Nephron (organoid): ENCODE data around the gene SH3BP5.

Experiments used
- H3K27ac Mint-ChIP-seq, 3 experiments: 2 replicates each; pipeline ENCODE4 v1.8.0; 2020; ENCODE audit warnings: mixed read lengths in 3 of 3, mild to moderate bottlenecking in 2 of 3, moderate library complexity in 1 of 3
- H3K27me3 Mint-ChIP-seq: 2 replicates; pipeline ENCODE4 v1.8.0; 2021; ENCODE audit warnings: low read depth, mild to moderate bottlenecking, moderate library complexity, mixed read lengths
- H3K36me3 Mint-ChIP-seq: 2 replicates; pipeline ENCODE4 v1.8.0; 2020; ENCODE audit warnings: low read depth, mixed read lengths
- H3K4me1 Mint-ChIP-seq: 2 replicates; pipeline ENCODE4 v1.8.0; 2020; ENCODE audit warnings: mixed read lengths
- H3K4me3 Mint-ChIP-seq, 3 experiments: 2 replicates each; pipeline ENCODE4 v1.8.0; 2020; ENCODE audit warnings: mild to moderate bottlenecking in 3 of 3, mixed read lengths in 3 of 3, moderate library complexity in 2 of 3
- H3K9me3 Mint-ChIP-seq: 2 replicates; pipeline ENCODE4 v1.8.0; 2020; ENCODE audit warnings: mixed read lengths
- CTCF ChIP-seq, 3 experiments: fragments of 200-600 bp; sonication (generic); IDR thresholded peaks; one replicate each; pipeline ENCODE4 v1.5.0; 2021; ENCODE audit warnings: antibody characterized with exemption in 3 of 3; ENCODE audit not compliant: unreplicated experiment in 3 of 3

Gene SH3BP5

DNA sequence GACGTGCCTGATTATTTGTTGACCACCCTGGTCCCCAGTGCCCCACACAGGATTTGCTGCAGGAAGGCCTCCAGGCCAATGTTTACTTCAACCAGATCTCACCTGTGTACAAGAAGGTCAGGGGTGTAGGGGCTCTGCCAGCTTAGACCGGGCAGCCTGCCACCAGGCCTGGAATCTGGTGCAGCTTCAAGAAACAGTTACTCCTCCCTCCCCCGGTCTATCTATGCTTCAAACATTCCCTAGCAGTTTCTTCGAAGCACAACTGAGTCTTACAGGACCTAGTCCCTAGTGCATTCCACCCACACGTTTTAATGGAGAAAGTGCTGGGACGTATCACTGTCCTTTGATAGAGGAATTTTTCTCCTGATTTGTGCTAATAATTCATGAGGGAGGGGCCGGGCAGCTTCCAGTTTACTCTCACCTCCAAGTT is 8.0 kb downstream of the SH3BP5 start:
- no peaks in the 10 kb centered on the region for H3K27me3 Mint-ChIP-seq
- TF ChIP-seq CTCF (IDR thresholded peaks at IDR 0.05; ENCODE audit: unreplicated experiment in 3 of 3) = no peak
- H3K4me3 Mint-ChIP-seq = peak overlapping the region; percentile 23 to 46 (median 34)
- peaks cover 15% of the 10 kb centered on the region for H3K36me3 Mint-ChIP-seq
- peak overlapping the region; percentile 79 to 93 (median 91) for H3K27ac Mint-ChIP-seq
- H3K4me1 Mint-ChIP-seq = peaks cover 80% of the 10 kb centered on the region
- H3K9me3 Mint-ChIP-seq = no peaks in the 10 kb centered on the region

GRCh38 chr3:15323063-15323462 is 9.3 kb downstream of the SH3BP5 start:
- TF ChIP-seq CTCF (IDR thresholded peaks at IDR 0.05; ENCODE audit: unreplicated experiment in 3 of 3) = no peak
- H3K4me1 Mint-ChIP-seq = peaks cover 74% of the 10 kb centered on the region
- peak overlapping the region; percentile 79 to 93 (median 91) for H3K27ac Mint-ChIP-seq
- no peak overlapping the region for H3K4me3 Mint-ChIP-seq
- no peaks in the 10 kb centered on the region for H3K27me3 Mint-ChIP-seq
- H3K9me3 Mint-ChIP-seq = no peaks in the 10 kb centered on the region
- peaks cover 12% of the 10 kb centered on the region for H3K36me3 Mint-ChIP-seq

DNA sequence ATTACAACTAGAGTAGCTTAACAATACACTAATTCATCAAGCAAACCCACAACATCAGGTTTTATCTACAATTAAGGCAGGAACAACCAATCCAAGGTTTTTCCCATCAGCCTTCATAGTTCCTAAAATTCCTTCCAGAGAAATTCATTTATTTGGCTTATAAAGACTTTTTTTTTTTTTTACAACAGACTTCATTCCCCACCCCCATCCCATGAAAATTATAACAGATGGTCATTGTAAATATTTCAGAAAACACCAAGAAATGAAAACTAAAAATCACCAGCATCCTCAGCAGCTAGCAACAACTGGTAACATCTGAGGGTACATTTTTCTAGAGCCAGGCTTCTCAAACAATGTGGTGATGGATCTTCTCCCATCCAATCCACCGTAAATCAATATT is 11.0 kb downstream of the SH3BP5 start:
- TF ChIP-seq CTCF (IDR thresholded peaks at IDR 0.05; ENCODE audit: unreplicated experiment in 3 of 3) = no peak
- H3K9me3 Mint-ChIP-seq = no peaks in the 10 kb centered on the region

GRCh38 chr3:15319575-15319974 is 12.8 kb downstream of the SH3BP5 start:
- Mint-ChIP-seq H3K9me3 (no peaks in the 10 kb centered on the region), H3K36me3 (peaks cover 4% of the 10 kb centered on the region), H3K27ac (peak overlapping the region; percentile 63 to 94 (median 91)), H3K4me3 (peak overlapping the region in 1 of 3 experiments; percentile 17), H3K27me3 (no peaks in the 10 kb centered on the region), H3K4me1 (peaks cover 61% of the 10 kb centered on the region)
- TF ChIP-seq CTCF (IDR thresholded peaks at IDR 0.05; ENCODE audit: unreplicated experiment in 3 of 3) = no peak

More for the DNA sequence above, 11.0 kb downstream of the SH3BP5 start:
- Mint-ChIP-seq H3K27me3 (no peaks in the 10 kb centered on the region), H3K4me3 (peak overlapping the region in 2 of 3 experiments; percentile 11 to 41), H3K27ac (peak overlapping the region; percentile 67 to 94 (median 75)), H3K4me1 (peaks cover 71% of the 10 kb centered on the region), H3K36me3 (peaks cover 8% of the 10 kb centered on the region)

- Mint-ChIP-seq H3K27me3 (no peaks in the 10 kb centered on the region), H3K4me3 (peak overlapping the region in 1 of 3 experiments; percentile 17), H3K27ac (peak overlapping the region; percentile 63 to 94 (median 91)), H3K9me3 (no peaks in the 10 kb centered on the region), H3K36me3 (peaks cover 1% of the 10 kb centered on the region), H3K4me1 (peaks cover 61% of the 10 kb centered on the region)
- TF ChIP-seq CTCF (IDR thresholded peaks at IDR 0.05; ENCODE audit: unreplicated experiment in 3 of 3) = no peak
Measured at GRCh38 chr3:15319136-15319535, 13.2 kb downstream of the SH3BP5 start.

GRCh38 chr3:15318661-15319060 is 13.7 kb downstream of the SH3BP5 start:
- no peaks in the 10 kb centered on the region for H3K36me3 Mint-ChIP-seq
- H3K27me3 Mint-ChIP-seq = no peaks in the 10 kb centered on the region
- TF ChIP-seq CTCF (IDR thresholded peaks at IDR 0.05; ENCODE audit: unreplicated experiment in 3 of 3) = no peak
- H3K4me1 Mint-ChIP-seq = peaks cover 58% of the 10 kb centered on the region
- H3K27ac Mint-ChIP-seq = peak overlapping the region; percentile 63 to 94 (median 70)
- H3K9me3 Mint-ChIP-seq = no peaks in the 10 kb centered on the region
- H3K4me3 Mint-ChIP-seq = no peak overlapping the region
